IPS DF 4.7 (cell line): ENCODE measurements around the gene MYBPHL.

Source experiments
- DNase-seq: peaks from one replicate; pipeline ENCODE4 v3.0.0-alpha.2; 2013; ENCODE audit warnings: low spot score; ENCODE audit errors: extremely low read depth

The MYBPHL gene

GRCh38 chr1:109265741-109266330 is 41.0 kb downstream of the MYBPHL start:
- no peak for DNase-seq

- DNase-seq, result no peak
These were observed 41.8 kb downstream of the MYBPHL start for GRCh38 chr1:109265016-109265415.

- DNase-seq, result no peak
These were observed 42.4 kb downstream of the MYBPHL start for GRCh38 chr1:109264379-109264755.

GRCh38 chr1:109263597-109264378 is 43.0 kb downstream of the MYBPHL start:
- DNase-seq, result no peak

GRCh38 chr1:109263234-109263596 is 43.6 kb downstream of the MYBPHL start:
- DNase-seq, result no peak

- no peak for DNase-seq
These were observed 44.4 kb downstream of the MYBPHL start for GRCh38 chr1:109262231-109263055.

- DNase-seq, result no peak
These were observed 45.2 kb downstream of the MYBPHL start for GRCh38 chr1:109261578-109261977.

- no peak for DNase-seq
These were observed 45.8 kb downstream of the MYBPHL start for GRCh38 chr1:109261006-109261405.

- no peak for DNase-seq
These were observed 46.9 kb downstream of the MYBPHL start for GRCh38 chr1:109259674-109260557.

- DNase-seq, result no peak
These were observed 48.0 kb downstream of the MYBPHL start for GRCh38 chr1:109258481-109259466.

- no peak for DNase-seq
These were observed 49.0 kb downstream of the MYBPHL start for GRCh38 chr1:109257682-109258421.

- no peak for DNase-seq
These were observed 49.7 kb downstream of the MYBPHL start for GRCh38 chr1:109256971-109257681.

GRCh38 chr1:109256085-109256484 is 50.7 kb downstream of the MYBPHL start:
- DNase-seq, result no peak

GRCh38 chr1:109255678-109256077 is 51.1 kb downstream of the MYBPHL start:
- DNase-seq, result no peak

GRCh38 chr1:109255097-109255651 is 51.6 kb downstream of the MYBPHL start:
- DNase-seq, result no peak

GRCh38 chr1:109254621-109255096 is 52.2 kb downstream of the MYBPHL start:
- no peak for DNase-seq

GRCh38 chr1:109253803-109254620 is 52.8 kb downstream of the MYBPHL start:
- DNase-seq, result no peak
